Cardiac muscle cell (in vitro differentiated cells and primary cell): ENCODE measurements around the gene FHIT. TPM values are rescaled to one million over a fixed set of nuclear protein-coding genes. Genes with fewer than 3 reads are reported as not detected.

Source experiments
- DNase-seq, 2 donors: peaks; one replicate each; pipeline versions ENCODE4 v3.0.0 to v3.0.0-alpha.2; 2010 to 2017; ENCODE audit warnings: low read depth in 1 of 2, low spot score in 1 of 2
- H3K27ac ChIP-seq: fragments of 200-600 bp; sonication (generic); 2 replicates; pipeline ENCODE4 v1.5.1; 2016
- H3K27me3 ChIP-seq: fragments of 200-600 bp; sonication (generic); 2 replicates; pipeline ENCODE4 v1.6.0; 2016; ENCODE audit warnings: control low read depth
- H3K36me3 ChIP-seq: fragments of 200-600 bp; sonication (generic); 2 replicates; pipeline ENCODE4 v1.5.1; 2016; ENCODE audit warnings: control low read depth
- H3K4me1 ChIP-seq: fragments of 200-600 bp; sonication (generic); 2 replicates; pipeline ENCODE4 v1.8.1; 2017; ENCODE audit warnings: low read depth, mild to moderate bottlenecking, mixed run types
- H3K4me3 ChIP-seq: fragments of 200-600 bp; sonication (generic); 2 replicates; pipeline ENCODE4 v1.5.1; 2016; ENCODE audit warnings: mild to moderate bottlenecking
- H3K9me3 ChIP-seq: fragments of 200-600 bp; sonication (generic); 2 replicates; pipeline ENCODE4 v1.5.1; 2017; ENCODE audit warnings: low read depth, mild to moderate bottlenecking, control low read depth
- CTCF ChIP-seq: IDR thresholded peaks from 2 replicates; pipeline ENCODE4 v1.5.1; 2012; ENCODE audit warnings: low read depth, mild to moderate bottlenecking, low read length
- polyA plus RNA-seq: library from polyadenylated mRNA; unstranded; fragments of >200 nt; fragmentation: Nextera tagmentation; extraction: Ambion mirVana; gene quantifications from 2 replicates; pipeline ENCODE4 v1.2.1, GENCODE V29; 2016
- total RNA-seq: library from RNA; depleted of rRNA; stranded (reverse); fragments of >200 nt; gene quantifications from 2 replicates; pipeline ENCODE4 v1.2.3, GENCODE V29; 2016

FHIT gene
- total and polyA plus RNA-seq, 2 experiments from 2014 or later, result 6.9 to 12.5 TPM

GRCh38 chr3:60788185-60788584 is 463.1 kb downstream of the FHIT start:
- no peak for DNase-seq
- Histone ChIP-seq H3K36me3 (no peaks in the 10 kb centered on the region), H3K4me1 (peaks cover 6% of the 10 kb centered on the region), H3K9me3 (no peaks in the 10 kb centered on the region), H3K27ac (no peak overlapping the region), H3K4me3 (no peak overlapping the region), H3K27me3 (no peaks in the 10 kb centered on the region)
- TF ChIP-seq CTCF, result no peak

DNA sequence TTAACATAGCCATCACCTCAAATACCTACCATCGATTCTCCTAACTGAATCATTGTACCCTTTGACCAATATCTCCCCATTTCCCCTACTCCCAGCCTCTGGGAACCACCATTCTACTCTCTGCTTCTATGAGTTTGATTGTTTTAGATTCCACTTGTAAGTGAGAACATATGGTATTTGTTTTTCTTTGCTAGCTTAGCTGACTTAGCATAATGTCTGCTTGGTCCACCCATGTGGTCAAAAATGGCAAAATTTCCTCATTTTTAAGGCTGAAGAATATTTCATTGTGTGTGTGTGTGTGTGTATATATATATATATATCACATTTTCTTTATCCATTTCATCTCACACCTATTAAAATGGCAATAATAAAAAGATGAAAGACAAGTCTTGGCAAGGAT is 469.3 kb downstream of the FHIT start:
- Histone ChIP-seq H3K4me1 (no peaks in the 10 kb centered on the region), H3K27me3 (no peaks in the 10 kb centered on the region), H3K4me3 (no peak overlapping the region), H3K36me3 (no peaks in the 10 kb centered on the region), H3K27ac (no peak overlapping the region), H3K9me3 (no peaks in the 10 kb centered on the region)
- DNase-seq, result no peak
- TF ChIP-seq CTCF, result no peak

DNA sequence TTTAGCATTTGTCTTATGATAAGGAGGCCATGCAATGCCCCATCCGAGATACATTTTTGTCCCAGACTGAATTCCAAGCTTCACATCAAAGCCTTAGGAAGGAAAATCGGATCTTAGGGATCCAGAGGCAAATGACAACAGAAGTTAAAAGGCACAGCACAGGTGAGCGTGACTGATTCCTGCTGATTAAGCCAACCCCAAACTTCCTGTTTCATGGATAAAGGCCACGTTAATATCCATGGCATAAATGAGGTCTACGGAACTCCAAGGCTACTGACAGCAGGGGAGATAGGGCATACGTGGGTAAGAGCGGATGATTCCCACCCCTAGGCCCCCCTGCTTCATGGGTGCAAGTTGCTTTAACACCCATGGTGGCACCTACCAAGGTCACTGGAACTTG is 471.6 kb downstream of the FHIT start:
- H3K4me1 ChIP-seq, result no peaks in the 10 kb centered on the region
- no peak for DNase-seq
- TF ChIP-seq CTCF, result no peak
- no peaks in the 10 kb centered on the region for H3K36me3 ChIP-seq
- no peak overlapping the region for H3K27ac ChIP-seq
- H3K9me3 ChIP-seq, result no peaks in the 10 kb centered on the region
- H3K27me3 ChIP-seq, result no peaks in the 10 kb centered on the region
- H3K4me3 ChIP-seq, result no peak overlapping the region

DNA sequence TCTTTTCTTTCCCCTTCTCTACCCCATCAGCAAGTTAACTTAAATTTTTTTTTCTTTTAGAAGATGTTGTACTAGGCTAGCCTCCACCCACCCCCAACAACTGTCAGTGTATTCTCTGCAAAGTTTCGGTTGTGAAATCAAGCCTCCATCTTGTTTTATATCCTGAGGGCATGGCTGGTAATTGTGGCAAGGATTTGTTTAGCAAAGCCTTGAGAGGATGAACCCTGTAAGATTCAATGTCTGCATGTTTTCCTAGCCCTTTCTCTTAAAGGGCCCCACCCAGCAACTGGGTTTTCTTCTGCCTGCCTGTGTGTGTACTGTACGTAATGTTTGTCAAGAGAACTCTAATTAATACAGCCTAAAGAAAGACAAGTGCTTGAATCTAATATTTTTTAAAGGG is 475.3 kb downstream of the FHIT start:
- H3K4me3 ChIP-seq, result no peak overlapping the region
- no peak for DNase-seq
- H3K36me3 ChIP-seq, result no peaks in the 10 kb centered on the region
- no peak for TF ChIP-seq CTCF
- no peaks in the 10 kb centered on the region for H3K4me1 ChIP-seq
- no peaks in the 10 kb centered on the region for H3K27me3 ChIP-seq
- no peak overlapping the region for H3K27ac ChIP-seq
- no peaks in the 10 kb centered on the region for H3K9me3 ChIP-seq

- H3K9me3 ChIP-seq, result no peaks in the 10 kb centered on the region
- no peak overlapping the region for H3K4me3 ChIP-seq
- no peak for DNase-seq
- H3K27me3 ChIP-seq, result no peaks in the 10 kb centered on the region
- H3K36me3 ChIP-seq, result no peaks in the 10 kb centered on the region
- H3K4me1 ChIP-seq, result no peaks in the 10 kb centered on the region
- H3K27ac ChIP-seq, result no peak overlapping the region
- TF ChIP-seq CTCF, result no peak
Measured at GRCh38 chr3:60774617-60775016, 476.6 kb downstream of the FHIT start.

- DNase-seq, result no peak
- H3K4me3 ChIP-seq, result no peak overlapping the region
Measured at GRCh38 chr3:60772584-60772983, 478.7 kb downstream of the FHIT start.

More at GRCh38 chr3:60772584-60772983, 478.7 kb downstream of the FHIT start:
- H3K9me3 ChIP-seq, result no peaks in the 10 kb centered on the region
- H3K36me3 ChIP-seq, result no peaks in the 10 kb centered on the region
- no peaks in the 10 kb centered on the region for H3K4me1 ChIP-seq
- H3K27me3 ChIP-seq, result no peaks in the 10 kb centered on the region
- TF ChIP-seq CTCF, result no peak
- no peak overlapping the region for H3K27ac ChIP-seq
